Neutrophil (primary cell): ENCODE measurements around the gene PRR30.

ENCODE experiments used
- H3K27ac ChIP-seq: fragments of 200-600 bp; sonication (generic); 2 replicates; pipeline ENCODE4 v1.5.1; 2016; ENCODE audit warnings: mild to moderate bottlenecking, moderate library complexity
- H3K27me3 ChIP-seq: fragments of 200-600 bp; sonication (generic); 2 replicates; pipeline ENCODE4 v1.6.0; 2016; ENCODE audit warnings: mild to moderate bottlenecking
- H3K36me3 ChIP-seq: fragments of 200-600 bp; sonication (generic); 2 replicates; pipeline ENCODE4 v1.5.1; 2017
- H3K4me1 ChIP-seq, 2 experiments: fragments of 200-600 bp in 1 of 2; sonication (generic) in 1 of 2; 1 replicate in 1 of 2; 2 replicates in 1 of 2; pipeline versions ENCODE4 v1.5.1 to v1.6.1; 2013 to 2016; ENCODE audit warnings: low read depth in 1 of 2, low read length in 1 of 2, mild to moderate bottlenecking in 1 of 2, moderate library complexity in 1 of 2; ENCODE audit not compliant: control insufficient read depth in 1 of 2, insufficient read depth in 1 of 2
- H3K4me3 ChIP-seq, 2 experiments: fragments of 200-600 bp in 1 of 2; sonication (generic) in 1 of 2; 1 replicate in 1 of 2; 2 replicates in 1 of 2; pipeline ENCODE4 v1.5.1; 2013 to 2016; ENCODE audit warnings: low read depth in 1 of 2, low read length in 1 of 2, mild to moderate bottlenecking in 1 of 2, moderate library complexity in 1 of 2
- H3K9me3 ChIP-seq: fragments of 200-600 bp; sonication (generic); 2 replicates; pipeline ENCODE4 v1.5.1; 2016
- CTCF ChIP-seq: fragments of 200-600 bp; sonication (generic); IDR thresholded peaks from 2 replicates; pipeline ENCODE4 v1.5.1; 2016; ENCODE audit warnings: antibody characterized with exemption

PRR30 gene

GRCh38 chr2:27135478-27135955, 3.7 kb downstream of the PRR30 start:
- H3K4me1 ChIP-seq: peaks cover 15 to 17% of the 10 kb centered on the region in 2 experiments
- no peak overlapping the region for H3K4me3 ChIP-seq
- H3K9me3 ChIP-seq: no peaks in the 10 kb centered on the region
- no peak for TF ChIP-seq CTCF
- H3K27ac ChIP-seq: peak overlapping the region; percentile 87
- H3K36me3 ChIP-seq: peaks cover 30% of the 10 kb centered on the region
- no peaks in the 10 kb centered on the region for H3K27me3 ChIP-seq

GRCh38 chr2:27134781-27135477, 4.3 kb downstream of the PRR30 start:
- peak; percentile 2 for TF ChIP-seq CTCF
- peak overlapping the region; percentile 87 for H3K27ac ChIP-seq
- peak overlapping the region; percentile 92 to 93 for H3K4me3 ChIP-seq
- peaks cover 15 to 17% of the 10 kb centered on the region in 2 experiments for H3K4me1 ChIP-seq
- H3K27me3 ChIP-seq: no peaks in the 10 kb centered on the region
- peaks cover 35% of the 10 kb centered on the region for H3K36me3 ChIP-seq
- H3K9me3 ChIP-seq: no peaks in the 10 kb centered on the region

- peak; percentile 40 for TF ChIP-seq CTCF
- H3K9me3 ChIP-seq: no peaks in the 10 kb centered on the region
- peaks cover 43% of the 10 kb centered on the region for H3K36me3 ChIP-seq
- peak within 1 kb of the TSS; percentile 87 for H3K27ac ChIP-seq
- peaks cover 15 to 17% of the 10 kb centered on the region in 2 experiments for H3K4me1 ChIP-seq
- H3K27me3 ChIP-seq: no peaks in the 10 kb centered on the region
- H3K4me3 ChIP-seq: peak within 1 kb of the TSS; percentile 92 to 93
Observed at GRCh38 chr2:27133905-27134780, 5.1 kb downstream of the PRR30 start, which contains the start of gene PREB. Gene PREB, minus strand, starts transcription at chr2:27134636. Its CDS starts 215 bp downstream, at chr2:27134421.

GRCh38 chr2:27133195-27133875, 5.9 kb downstream of the PRR30 start:
- Histone ChIP-seq H3K9me3 (no peaks in the 10 kb centered on the region), H3K27me3 (no peaks in the 10 kb centered on the region), H3K27ac (peak overlapping the region; percentile 87), H3K4me3 (peak overlapping the region; percentile 92 to 93), H3K4me1 (peaks cover 15 to 17% of the 10 kb centered on the region in 2 experiments), H3K36me3 (peaks cover 51% of the 10 kb centered on the region)
- TF ChIP-seq CTCF: no peak

GRCh38 chr2:27131429-27131828, 7.8 kb downstream of the PRR30 start:
- no peak for TF ChIP-seq CTCF
- H3K27ac ChIP-seq: no peak overlapping the region
- H3K9me3 ChIP-seq: no peaks in the 10 kb centered on the region

More at GRCh38 chr2:27131429-27131828, 7.8 kb downstream of the PRR30 start:
- H3K36me3 ChIP-seq: peaks cover 55% of the 10 kb centered on the region
- no peak overlapping the region for H3K4me3 ChIP-seq
- no peaks in the 10 kb centered on the region for H3K27me3 ChIP-seq
- peaks cover 15 to 17% of the 10 kb centered on the region in 2 experiments for H3K4me1 ChIP-seq
